HEK293 (cell line): ENCODE measurements around the gene RNMT.

Source experiments
- CTCF ChIA-PET: fragments of 350-600 bp; formaldehyde crosslinking; extraction: SDS; loops from one replicate; lab custom pipeline; 2021; ENCODE audit warnings: antibody characterized with exemption; lab: Yijun Ruan, JAX
- POLR2A ChIA-PET: fragments of 300-600 bp; formaldehyde crosslinking; extraction: SDS; loops from one replicate; lab custom pipeline; 2020; ENCODE audit warnings: antibody characterized with exemption, inconsistent platforms; lab: Yijun Ruan, JAX
- H3K27ac ChIP-seq: fragments of 200-500 bp; sonication (Bioruptor generic); 2 replicates; pipeline ENCODE4 v1.5.1; 2014; ENCODE audit warnings: low read depth, low read length, control low read depth, inconsistent platforms; ENCODE audit errors: extremely low read depth
- H3K36me3 ChIP-seq, 2 experiments: fragments of 200-500 bp in 1 of 2; sonication (Bioruptor generic) in 1 of 2; 1 replicate in 1 of 2; 2 replicates in 1 of 2; pipeline ENCODE4 v1.5.1; 2014 to 2017; ENCODE audit warnings: inconsistent platforms in 2 of 2, low read length in 2 of 2; ENCODE audit not compliant: control insufficient read depth in 2 of 2, insufficient read depth in 1 of 2
- H3K4me1 ChIP-seq: fragments of 200-500 bp; sonication (Bioruptor generic); 2 replicates; pipeline ENCODE4 v1.5.1; 2014; ENCODE audit warnings: mild to moderate bottlenecking, low read length, inconsistent platforms; ENCODE audit not compliant: control insufficient read depth, insufficient read depth
- H3K4me3 ChIP-seq: 2 replicates; pipeline ENCODE4 v1.5.1; 2011; ENCODE audit warnings: low read depth, mild to moderate bottlenecking, control low read depth, low read length, moderate library complexity
- H3K9me3 ChIP-seq: fragments of 200-500 bp; sonication (Bioruptor generic); 2 replicates; pipeline ENCODE4 v1.5.1; 2014; ENCODE audit warnings: low read depth, low read length, inconsistent platforms; ENCODE audit not compliant: control insufficient read depth, insufficient read depth
- AEBP2 ChIP-seq: fragments of 450-650 bp; formaldehyde crosslinking; IDR thresholded peaks from 2 replicates; pipeline ENCODE4 v1.5.1; 2016; ENCODE audit warnings: missing biosample characterization, missing genetic modification characterization, borderline replicate concordance
- EGR2 ChIP-seq: fragments of 450-650 bp; formaldehyde crosslinking; IDR thresholded peaks from 2 replicates; pipeline ENCODE4 v1.5.1; 2016; ENCODE audit warnings: low read depth, missing biosample characterization, missing genetic modification characterization
- GFI1B ChIP-seq: fragments of 450-650 bp; formaldehyde crosslinking; IDR thresholded peaks from 2 replicates; pipeline ENCODE4 v1.5.1; 2016; ENCODE audit warnings: missing biosample characterization, missing genetic modification characterization
- HIC1 ChIP-seq: fragments of 450-650 bp; formaldehyde crosslinking; IDR thresholded peaks from 2 replicates; pipeline ENCODE4 v1.5.1; 2016; ENCODE audit warnings: missing biosample characterization, missing genetic modification characterization
- IKZF3 ChIP-seq: fragments of 450-650 bp; IDR thresholded peaks from 2 replicates; pipeline ENCODE4 v1.5.0; 2018; ENCODE audit warnings: missing biosample characterization, mild to moderate bottlenecking, missing genetic modification characterization, moderate library complexity
- KLF10 ChIP-seq: fragments of 450-650 bp; IDR thresholded peaks from 2 replicates; pipeline ENCODE4 v1.5.1; 2018; ENCODE audit warnings: missing biosample characterization, mild to moderate bottlenecking, missing genetic modification characterization
- OVOL3 ChIP-seq: fragments of 450-650 bp; formaldehyde crosslinking; IDR thresholded peaks from 2 replicates; pipeline ENCODE4 v1.5.1; 2016; ENCODE audit warnings: missing biosample characterization, missing genetic modification characterization
- REPIN1 ChIP-seq: fragments of 450-650 bp; formaldehyde crosslinking; IDR thresholded peaks from 2 replicates; pipeline ENCODE4 v1.5.1; 2017; ENCODE audit warnings: missing biosample characterization, missing genetic modification characterization, low read depth
- SCRT2 ChIP-seq: fragments of 450-650 bp; formaldehyde crosslinking; IDR thresholded peaks from 2 replicates; pipeline ENCODE4 v1.5.1; 2016; ENCODE audit warnings: missing biosample characterization, missing genetic modification characterization
- SETDB1 ChIP-seq: IDR thresholded peaks from one replicate; pipeline ENCODE4 v1.6.1; 2017; ENCODE audit warnings: mild to moderate bottlenecking, low read length, moderate library complexity, mixed read lengths; ENCODE audit not compliant: insufficient read length
- SP2 ChIP-seq: fragments of 450-650 bp; formaldehyde crosslinking; IDR thresholded peaks from 2 replicates; pipeline ENCODE4 v1.5.1; 2016; ENCODE audit warnings: missing biosample characterization, missing genetic modification characterization
- ZNF140 ChIP-seq: fragments of 450-650 bp; formaldehyde crosslinking; IDR thresholded peaks from 2 replicates; pipeline ENCODE4 v1.5.1; 2016; ENCODE audit warnings: missing biosample characterization, missing genetic modification characterization
- ZNF221 ChIP-seq: fragments of 450-650 bp; formaldehyde crosslinking; IDR thresholded peaks from 2 replicates; pipeline ENCODE4 v1.5.1; 2017; ENCODE audit warnings: missing biosample characterization, missing genetic modification characterization, borderline replicate concordance
- ZNF24 ChIP-seq: fragments of 450-650 bp; formaldehyde crosslinking; IDR thresholded peaks from 2 replicates; pipeline ENCODE4 v1.5.1; 2016; ENCODE audit warnings: missing biosample characterization, missing genetic modification characterization
- ZNF37A ChIP-seq: fragments of 450-650 bp; IDR thresholded peaks from 2 replicates; pipeline ENCODE4 v1.5.1; 2018; ENCODE audit warnings: missing biosample characterization, missing genetic modification characterization
- ZNF391 ChIP-seq: fragments of 450-650 bp; formaldehyde crosslinking; IDR thresholded peaks from 2 replicates; pipeline ENCODE4 v1.5.1; 2016; ENCODE audit warnings: low read depth, missing biosample characterization, missing genetic modification characterization, borderline replicate concordance
- ZNF426 ChIP-seq: fragments of 450-650 bp; formaldehyde crosslinking; IDR thresholded peaks from 2 replicates; pipeline ENCODE4 v1.5.1; 2017; ENCODE audit warnings: missing biosample characterization, missing genetic modification characterization, mild to moderate bottlenecking, inconsistent platforms, moderate library complexity
- ZNF488 ChIP-seq: fragments of 450-650 bp; formaldehyde crosslinking; IDR thresholded peaks from 2 replicates; pipeline ENCODE4 v1.5.1; 2016; ENCODE audit warnings: missing biosample characterization, missing genetic modification characterization
- ZNF514 ChIP-seq: fragments of 450-650 bp; formaldehyde crosslinking; IDR thresholded peaks from 2 replicates; pipeline ENCODE4 v1.5.1; 2016; ENCODE audit warnings: missing biosample characterization, missing genetic modification characterization
- ZNF529 ChIP-seq: fragments of 450-650 bp; formaldehyde crosslinking; IDR thresholded peaks from 2 replicates; pipeline ENCODE4 v1.5.1; 2017; ENCODE audit warnings: missing genetic modification characterization, missing biosample characterization; ENCODE audit not compliant: insufficient replicate concordance
- ZNF548 ChIP-seq: fragments of 450-650 bp; formaldehyde crosslinking; IDR thresholded peaks from 2 replicates; pipeline ENCODE4 v1.5.1; 2016; ENCODE audit warnings: missing biosample characterization, missing genetic modification characterization
- ZNF626 ChIP-seq: fragments of 450-650 bp; sonication (Bioruptor Pico); formaldehyde crosslinking; IDR thresholded peaks from 2 replicates; pipeline ENCODE4 v1.5.1; 2018; ENCODE audit warnings: missing biosample characterization, missing genetic modification characterization, inconsistent platforms
- ZNF670 ChIP-seq: fragments of 450-650 bp; formaldehyde crosslinking; IDR thresholded peaks from 2 replicates; pipeline ENCODE4 v1.5.1; 2016; ENCODE audit warnings: missing biosample characterization, missing genetic modification characterization, low read depth
- ZNF692 ChIP-seq: fragments of 450-650 bp; formaldehyde crosslinking; IDR thresholded peaks from 2 replicates; pipeline ENCODE4 v1.5.1; 2016; ENCODE audit warnings: missing biosample characterization, missing genetic modification characterization
- TF ChIP-seq, protein P1 (sequence below): fragments of 450-650 bp; formaldehyde crosslinking; conservative IDR thresholded peaks from 2 replicates; pipeline ENCODE4 v1.5.1; 2016; ENCODE audit warnings: low read depth, missing biosample characterization, missing genetic modification characterization

The RNMT gene

GRCh38 chr18:13809043-13809430 is 82.6 kb downstream of the RNMT start (continued):
- TF ChIP-seq IKZF3 (tag by site-specific recombination) (no peak), SCRT2 (tag by site-specific recombination) (no peak), ZNF221 (tag by site-specific recombination) (no peak), GFI1B (tag by site-specific recombination) (no peak), ZNF37A (tag by site-specific recombination) (no peak), ZNF488 (tag by site-specific recombination) (no peak), ZNF391 (tag by site-specific recombination) (no peak), ZNF548 (tag by site-specific recombination) (no peak), AEBP2 (tag by site-specific recombination) (no peak), ZNF529 (tag by site-specific recombination) (no peak)

DNA sequence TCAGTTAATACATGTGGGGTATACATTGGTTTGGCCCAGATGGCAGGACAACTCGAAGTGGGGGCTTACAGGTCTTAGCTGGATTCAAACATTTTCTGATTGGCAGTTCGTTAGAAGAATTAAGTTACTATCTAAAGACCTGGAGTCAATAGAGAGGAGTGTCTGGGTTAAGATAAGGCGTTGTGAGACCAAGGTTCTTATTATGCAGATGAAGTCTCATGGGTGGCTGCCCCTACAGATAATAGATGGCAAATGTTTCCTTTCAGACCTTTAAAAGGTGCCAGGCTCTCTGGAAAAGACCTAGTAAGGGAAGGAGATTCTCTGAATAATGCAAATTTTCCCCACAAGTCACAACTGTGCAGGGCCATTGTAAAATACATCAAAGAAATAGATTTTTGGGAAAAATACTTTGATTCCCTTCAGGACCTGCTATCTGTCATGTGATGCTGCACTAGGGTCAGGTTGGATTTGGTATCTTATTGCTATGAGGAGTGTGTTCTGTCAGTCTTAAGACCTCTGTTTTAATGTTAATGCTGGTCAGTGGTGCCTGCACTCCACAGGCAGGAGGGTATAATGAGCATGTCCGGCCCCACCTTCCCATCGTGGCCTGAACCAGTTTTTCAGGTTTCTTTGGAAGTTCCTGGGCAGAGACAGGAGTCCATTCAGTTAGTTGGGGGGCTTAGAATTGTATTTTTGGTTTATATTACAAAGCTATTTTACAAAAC is 83.2 kb downstream of the RNMT start:
- Histone ChIP-seq H3K36me3 (no peaks in the 10 kb centered on the region), H3K4me1 (no peaks in the 10 kb centered on the region), H3K27ac (no peak overlapping the region), H3K4me3 (no peak overlapping the region), H3K9me3 (no peaks in the 10 kb centered on the region)
- ChIA-PET POLR2A (no interaction called here), CTCF (interaction anchor here (0.9 to 9.9 kb wide), 5 partner anchors 10 to 277 kb away, joined by 3 to 187 read pairs (median 3); no protein-coding TSS in a partner anchor)
- no peak for TF ChIP-seq ZNF670 (tag by site-specific recombination)
- TF ChIP-seq, protein P1, sequence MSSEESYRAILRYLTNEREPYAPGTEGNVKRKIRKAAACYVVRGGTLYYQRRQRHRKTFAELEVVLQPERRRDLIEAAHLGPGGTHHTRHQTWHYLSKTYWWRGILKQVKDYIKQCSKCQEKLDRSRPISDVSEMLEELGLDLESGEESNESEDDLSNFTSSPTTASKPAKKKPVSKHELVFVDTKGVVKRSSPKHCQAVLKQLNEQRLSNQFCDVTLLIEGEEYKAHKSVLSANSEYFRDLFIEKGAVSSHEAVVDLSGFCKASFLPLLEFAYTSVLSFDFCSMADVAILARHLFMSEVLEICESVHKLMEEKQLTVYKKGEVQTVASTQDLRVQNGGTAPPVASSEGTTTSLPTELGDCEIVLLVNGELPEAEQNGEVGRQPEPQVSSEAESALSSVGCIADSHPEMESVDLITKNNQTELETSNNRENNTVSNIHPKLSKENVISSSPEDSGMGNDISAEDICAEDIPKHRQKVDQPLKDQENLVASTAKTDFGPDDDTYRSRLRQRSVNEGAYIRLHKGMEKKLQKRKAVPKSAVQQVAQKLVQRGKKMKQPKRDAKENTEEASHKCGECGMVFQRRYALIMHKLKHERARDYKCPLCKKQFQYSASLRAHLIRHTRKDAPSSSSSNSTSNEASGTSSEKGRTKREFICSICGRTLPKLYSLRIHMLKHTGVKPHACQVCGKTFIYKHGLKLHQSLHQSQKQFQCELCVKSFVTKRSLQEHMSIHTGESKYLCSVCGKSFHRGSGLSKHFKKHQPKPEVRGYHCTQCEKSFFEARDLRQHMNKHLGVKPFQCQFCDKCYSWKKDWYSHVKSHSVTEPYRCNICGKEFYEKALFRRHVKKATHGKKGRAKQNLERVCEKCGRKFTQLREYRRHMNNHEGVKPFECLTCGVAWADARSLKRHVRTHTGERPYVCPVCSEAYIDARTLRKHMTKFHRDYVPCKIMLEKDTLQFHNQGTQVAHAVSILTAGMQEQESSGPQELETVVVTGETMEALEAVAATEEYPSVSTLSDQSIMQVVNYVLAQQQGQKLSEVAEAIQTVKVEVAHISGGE (tag by site-specific recombination): no peak
- no peak for TF ChIP-seq SETDB1
- no peak for TF ChIP-seq ZNF514 (tag by site-specific recombination)
- TF ChIP-seq ZNF426 (tag by site-specific recombination): no peak
- no peak for TF ChIP-seq EGR2 (tag by site-specific recombination)
- TF ChIP-seq REPIN1 (tag by site-specific recombination): no peak
- TF ChIP-seq KLF10 (tag by site-specific recombination): no peak
- TF ChIP-seq ZNF140 (tag by site-specific recombination): no peak
- TF ChIP-seq SP2: no peak
- TF ChIP-seq ZNF24 (tag by site-specific recombination): no peak
- TF ChIP-seq ZNF692 (tag by site-specific recombination): no peak
- TF ChIP-seq ZNF626 (tag by site-specific recombination): no peak
- no peak for TF ChIP-seq HIC1 (tag by site-specific recombination)
- no peak for TF ChIP-seq OVOL3 (tag by site-specific recombination)
